ENCODE data around the gene PCGF6. TPM values are rescaled to one million over a fixed set of nuclear protein-coding genes. Genes with fewer than 3 reads are reported as not detected.
A peak's percentile ranks its signal among the peaks of the same experiment; 100 is the strongest.

PCGF6 gene
- total RNA-seq, 6 donors from 2014 or later = 6.0 to 10.9 (median 6.7) TPM

GRCh38 chr10:103395754-103396066, 44.8 kb upstream of the PCGF6 start:
- Histone ChIP-seq H3K36me3 (peaks cover 6 to 48% (median 21%) of the 10 kb centered on the region in 4 donors), H3K9me3 (no peaks in the 10 kb centered on the region), H3K4me3 (peak overlapping the region; percentile 65 to 96 (median 92)), H3K27ac (peak overlapping the region; percentile 77 to 91 (median 82)), H3K4me1 (peaks cover 18 to 41% (median 28%) of the 10 kb centered on the region in 4 donors), H3K27me3 (no peaks in the 10 kb centered on the region)
- DNase-seq = peak in 1 of 2 donors; percentile 8
- WGBS, 2 donors = 5 to 6% methylated on average over 11 of the region's 11 CpGs
- TF ChIP-seq POLR2AphosphoS5 (IDR thresholded peaks at IDR 0.05) = no peak
- no peak for TF ChIP-seq POLR2A (IDR thresholded peaks at IDR 0.05)
- no peak for TF ChIP-seq CTCF (IDR thresholded peaks at IDR 0.05)
- TF ChIP-seq EP300 (IDR thresholded peaks at IDR 0.05) = no peak
- ATAC-seq (ENCODE audit: low FRiP score in 2 of 2) = peak in 1 of 2 donors; percentile 34

GRCh38 chr10:103394180-103394579, 43.2 kb upstream of the PCGF6 start:
- WGBS, 2 donors = 84 to 86% methylated on average over 14 of the region's 14 CpGs
- Histone ChIP-seq H3K27me3 (no peaks in the 10 kb centered on the region), H3K9me3 (no peaks in the 10 kb centered on the region), H3K36me3 (peaks cover 13 to 48% (median 26%) of the 10 kb centered on the region in 4 donors), H3K4me3 (no peak overlapping the region), H3K4me1 (peaks cover 18 to 41% (median 28%) of the 10 kb centered on the region in 4 donors), H3K27ac (no peak overlapping the region)
- TF ChIP-seq POLR2A (IDR thresholded peaks at IDR 0.05) (no peak), EP300 (IDR thresholded peaks at IDR 0.05) (no peak), POLR2AphosphoS5 (IDR thresholded peaks at IDR 0.05) (no peak), CTCF (IDR thresholded peaks at IDR 0.05) (no peak)
- no peak for ATAC-seq (ENCODE audit: low FRiP score in 2 of 2)
- DNase-seq = peak in 1 of 2 donors; percentile 46

- no peak overlapping the region for H3K27ac ChIP-seq
- DNase-seq (no peak), ATAC-seq (ENCODE audit: low FRiP score in 2 of 2) (no peak)
- H3K4me1 ChIP-seq = no peaks in the 10 kb centered on the region
- no peaks in the 10 kb centered on the region for H3K9me3 ChIP-seq
- no peaks in the 10 kb centered on the region for H3K27me3 ChIP-seq
- WGBS, 2 donors = 93 to 100% methylated on average over 5 of the region's 5 CpGs
- no peak overlapping the region for H3K4me3 ChIP-seq
- TF ChIP-seq CTCF (IDR thresholded peaks at IDR 0.05) = no peak
- TF ChIP-seq POLR2A (IDR thresholded peaks at IDR 0.05) = no peak
- no peak for TF ChIP-seq POLR2AphosphoS5 (IDR thresholded peaks at IDR 0.05)
- TF ChIP-seq EP300 (IDR thresholded peaks at IDR 0.05) = no peak
- peaks cover 2 to 98% (median 56%) of the 10 kb centered on the region in 4 donors for H3K36me3 ChIP-seq
Observed at GRCh38 chr10:103382769-103383168, 31.8 kb upstream of the PCGF6 start.

- Histone ChIP-seq H3K36me3 (peaks cover 15 to 56% (median 36%) of the 10 kb centered on the region in 4 donors), H3K27ac (no peak overlapping the region), H3K4me1 (peaks cover 2 to 8% (median 8%) of the 10 kb centered on the region in 4 donors), H3K4me3 (no peak overlapping the region), H3K27me3 (no peaks in the 10 kb centered on the region), H3K9me3 (no peaks in the 10 kb centered on the region)
- no peak for TF ChIP-seq POLR2A (IDR thresholded peaks at IDR 0.05)
- TF ChIP-seq POLR2AphosphoS5 (IDR thresholded peaks at IDR 0.05) = no peak
- TF ChIP-seq EP300 (IDR thresholded peaks at IDR 0.05) = no peak
- no peak for TF ChIP-seq CTCF (IDR thresholded peaks at IDR 0.05)
- 87 to 92% methylated on average over 5 of the region's 5 CpGs for WGBS, 2 donors
- ATAC-seq (ENCODE audit: low FRiP score in 2 of 2) = no peak
- DNase-seq = no peak
Observed at GRCh38 chr10:103374263-103374662, 23.3 kb upstream of the PCGF6 start.

GRCh38 chr10:103373544-103373943, 22.6 kb upstream of the PCGF6 start:
- no peak overlapping the region for H3K27ac ChIP-seq
- peaks cover 15 to 49% (median 30%) of the 10 kb centered on the region in 4 donors for H3K36me3 ChIP-seq
- 87 to 92% methylated on average over 3 of the region's 3 CpGs for WGBS, 2 donors
- DNase-seq (no peak), ATAC-seq (ENCODE audit: low FRiP score in 2 of 2) (no peak)
- TF ChIP-seq POLR2AphosphoS5 (IDR thresholded peaks at IDR 0.05) (no peak), EP300 (IDR thresholded peaks at IDR 0.05) (no peak), CTCF (IDR thresholded peaks at IDR 0.05) (no peak), POLR2A (IDR thresholded peaks at IDR 0.05) (no peak)
- no peaks in the 10 kb centered on the region for H3K9me3 ChIP-seq
- H3K27me3 ChIP-seq = no peaks in the 10 kb centered on the region
- peaks cover 6 to 16% (median 14%) of the 10 kb centered on the region in 4 donors for H3K4me1 ChIP-seq
- no peak overlapping the region for H3K4me3 ChIP-seq

All from upper lobe of left lung (tissue), 6 donors.